ENCODE results near the gene BICC1. TPM values are rescaled to one million over a fixed set of nuclear protein-coding genes. Genes with fewer than 3 reads are reported as not detected.

Gene BICC1, protein sequence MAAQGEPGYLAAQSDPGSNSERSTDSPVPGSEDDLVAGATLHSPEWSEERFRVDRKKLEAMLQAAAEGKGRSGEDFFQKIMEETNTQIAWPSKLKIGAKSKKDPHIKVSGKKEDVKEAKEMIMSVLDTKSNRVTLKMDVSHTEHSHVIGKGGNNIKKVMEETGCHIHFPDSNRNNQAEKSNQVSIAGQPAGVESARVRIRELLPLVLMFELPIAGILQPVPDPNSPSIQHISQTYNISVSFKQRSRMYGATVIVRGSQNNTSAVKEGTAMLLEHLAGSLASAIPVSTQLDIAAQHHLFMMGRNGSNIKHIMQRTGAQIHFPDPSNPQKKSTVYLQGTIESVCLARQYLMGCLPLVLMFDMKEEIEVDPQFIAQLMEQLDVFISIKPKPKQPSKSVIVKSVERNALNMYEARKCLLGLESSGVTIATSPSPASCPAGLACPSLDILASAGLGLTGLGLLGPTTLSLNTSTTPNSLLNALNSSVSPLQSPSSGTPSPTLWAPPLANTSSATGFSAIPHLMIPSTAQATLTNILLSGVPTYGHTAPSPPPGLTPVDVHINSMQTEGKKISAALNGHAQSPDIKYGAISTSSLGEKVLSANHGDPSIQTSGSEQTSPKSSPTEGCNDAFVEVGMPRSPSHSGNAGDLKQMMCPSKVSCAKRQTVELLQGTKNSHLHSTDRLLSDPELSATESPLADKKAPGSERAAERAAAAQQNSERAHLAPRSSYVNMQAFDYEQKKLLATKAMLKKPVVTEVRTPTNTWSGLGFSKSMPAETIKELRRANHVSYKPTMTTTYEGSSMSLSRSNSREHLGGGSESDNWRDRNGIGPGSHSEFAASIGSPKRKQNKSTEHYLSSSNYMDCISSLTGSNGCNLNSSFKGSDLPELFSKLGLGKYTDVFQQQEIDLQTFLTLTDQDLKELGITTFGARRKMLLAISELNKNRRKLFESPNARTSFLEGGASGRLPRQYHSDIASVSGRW
- total RNA-seq (1 to 10 TPM; 5.3 to 6.1 TPM), polyA plus RNA-seq (1 to 10 TPM in 1 of 2 donors, under 1 TPM in 1; 0.82 to 3.7 TPM)

DNA sequence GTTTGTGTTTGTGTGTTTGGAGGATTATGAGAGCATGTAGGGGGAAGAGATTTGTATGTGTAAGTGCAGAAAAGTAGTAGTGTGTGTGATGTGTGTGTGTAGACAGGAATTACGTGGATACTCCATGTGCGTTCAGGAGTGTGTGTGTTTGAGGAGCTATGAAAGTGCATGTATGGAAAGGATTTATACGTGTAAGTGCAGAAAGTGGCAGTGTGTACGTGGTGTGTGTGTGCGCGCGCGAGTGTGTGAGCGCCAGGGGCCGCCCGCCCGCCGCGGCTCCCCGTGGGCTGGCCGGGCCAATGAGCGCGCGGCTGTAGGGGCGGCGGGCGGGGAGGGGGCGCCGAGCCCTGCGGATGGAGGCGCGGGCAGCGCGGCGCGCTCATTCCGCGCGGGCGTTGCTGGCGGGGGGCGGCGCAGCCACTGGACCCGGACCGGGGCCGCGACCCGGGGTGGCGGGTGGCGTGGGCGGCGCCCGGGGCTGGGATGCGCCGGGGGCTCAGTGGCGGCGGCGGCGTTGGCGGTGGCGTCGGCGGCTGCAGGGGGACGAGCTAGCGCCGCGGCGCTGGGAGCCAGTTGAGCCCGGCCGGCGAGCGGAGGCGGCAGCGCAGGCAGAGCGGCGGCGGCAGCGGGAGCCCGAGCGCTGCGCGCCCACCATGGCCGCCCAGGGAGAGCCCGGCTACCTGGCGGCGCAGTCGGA, at the start of gene BICC1:
BICC1 (plus strand) TSS at position 382 of the 697 bp plus-strand sequence; CDS start at position 654, 272 bp downstream.
- no peaks in the 10 kb centered on the region for H3K36me3 ChIP-seq (ENCODE audit: control insufficient read depth in 4 of 4, insufficient read depth in 3 of 4, low read depth in 1 of 4, low read length in 3 of 4)
- H3K4me1 ChIP-seq (ENCODE audit: control insufficient read depth in 4 of 4, insufficient read depth in 4 of 4, low read length in 3 of 4) = peaks cover 9 to 22% (median 17%) of the 10 kb centered on the region in 4 donors
- peak; percentile 62 for DNase-seq (ENCODE audit: low spot score)
- H3K9ac ChIP-seq (ENCODE audit: low read depth in 1 of 2, low read length in 2 of 2) = peak within 1 kb of the TSS in 1 of 2 donors; percentile 38
- H3K27ac ChIP-seq (ENCODE audit: low read depth in 1 of 2, low read length in 2 of 2) = peak within 1 kb of the TSS; percentile 50 to 70
- TF ChIP-seq, protein P1, sequence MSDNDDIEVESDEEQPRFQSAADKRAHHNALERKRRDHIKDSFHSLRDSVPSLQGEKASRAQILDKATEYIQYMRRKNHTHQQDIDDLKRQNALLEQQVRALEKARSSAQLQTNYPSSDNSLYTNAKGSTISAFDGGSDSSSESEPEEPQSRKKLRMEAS (IDR thresholded peaks at IDR 0.05) = no peak
- TF ChIP-seq, protein P2, sequence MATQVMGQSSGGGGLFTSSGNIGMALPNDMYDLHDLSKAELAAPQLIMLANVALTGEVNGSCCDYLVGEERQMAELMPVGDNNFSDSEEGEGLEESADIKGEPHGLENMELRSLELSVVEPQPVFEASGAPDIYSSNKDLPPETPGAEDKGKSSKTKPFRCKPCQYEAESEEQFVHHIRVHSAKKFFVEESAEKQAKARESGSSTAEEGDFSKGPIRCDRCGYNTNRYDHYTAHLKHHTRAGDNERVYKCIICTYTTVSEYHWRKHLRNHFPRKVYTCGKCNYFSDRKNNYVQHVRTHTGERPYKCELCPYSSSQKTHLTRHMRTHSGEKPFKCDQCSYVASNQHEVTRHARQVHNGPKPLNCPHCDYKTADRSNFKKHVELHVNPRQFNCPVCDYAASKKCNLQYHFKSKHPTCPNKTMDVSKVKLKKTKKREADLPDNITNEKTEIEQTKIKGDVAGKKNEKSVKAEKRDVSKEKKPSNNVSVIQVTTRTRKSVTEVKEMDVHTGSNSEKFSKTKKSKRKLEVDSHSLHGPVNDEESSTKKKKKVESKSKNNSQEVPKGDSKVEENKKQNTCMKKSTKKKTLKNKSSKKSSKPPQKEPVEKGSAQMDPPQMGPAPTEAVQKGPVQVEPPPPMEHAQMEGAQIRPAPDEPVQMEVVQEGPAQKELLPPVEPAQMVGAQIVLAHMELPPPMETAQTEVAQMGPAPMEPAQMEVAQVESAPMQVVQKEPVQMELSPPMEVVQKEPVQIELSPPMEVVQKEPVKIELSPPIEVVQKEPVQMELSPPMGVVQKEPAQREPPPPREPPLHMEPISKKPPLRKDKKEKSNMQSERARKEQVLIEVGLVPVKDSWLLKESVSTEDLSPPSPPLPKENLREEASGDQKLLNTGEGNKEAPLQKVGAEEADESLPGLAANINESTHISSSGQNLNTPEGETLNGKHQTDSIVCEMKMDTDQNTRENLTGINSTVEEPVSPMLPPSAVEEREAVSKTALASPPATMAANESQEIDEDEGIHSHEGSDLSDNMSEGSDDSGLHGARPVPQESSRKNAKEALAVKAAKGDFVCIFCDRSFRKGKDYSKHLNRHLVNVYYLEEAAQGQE (IDR thresholded peaks at IDR 0.05) = no peak
- no peak for TF ChIP-seq HNF4G (IDR thresholded peaks at IDR 0.05)
- TF ChIP-seq FOXA2 (IDR thresholded peaks at IDR 0.05) = no peak
- no peak for TF ChIP-seq GABPA (IDR thresholded peaks at IDR 0.05 in 1 of 2, conservative IDR thresholded peaks at IDR 0.05 in 1 of 2)
- TF ChIP-seq, protein P3, sequence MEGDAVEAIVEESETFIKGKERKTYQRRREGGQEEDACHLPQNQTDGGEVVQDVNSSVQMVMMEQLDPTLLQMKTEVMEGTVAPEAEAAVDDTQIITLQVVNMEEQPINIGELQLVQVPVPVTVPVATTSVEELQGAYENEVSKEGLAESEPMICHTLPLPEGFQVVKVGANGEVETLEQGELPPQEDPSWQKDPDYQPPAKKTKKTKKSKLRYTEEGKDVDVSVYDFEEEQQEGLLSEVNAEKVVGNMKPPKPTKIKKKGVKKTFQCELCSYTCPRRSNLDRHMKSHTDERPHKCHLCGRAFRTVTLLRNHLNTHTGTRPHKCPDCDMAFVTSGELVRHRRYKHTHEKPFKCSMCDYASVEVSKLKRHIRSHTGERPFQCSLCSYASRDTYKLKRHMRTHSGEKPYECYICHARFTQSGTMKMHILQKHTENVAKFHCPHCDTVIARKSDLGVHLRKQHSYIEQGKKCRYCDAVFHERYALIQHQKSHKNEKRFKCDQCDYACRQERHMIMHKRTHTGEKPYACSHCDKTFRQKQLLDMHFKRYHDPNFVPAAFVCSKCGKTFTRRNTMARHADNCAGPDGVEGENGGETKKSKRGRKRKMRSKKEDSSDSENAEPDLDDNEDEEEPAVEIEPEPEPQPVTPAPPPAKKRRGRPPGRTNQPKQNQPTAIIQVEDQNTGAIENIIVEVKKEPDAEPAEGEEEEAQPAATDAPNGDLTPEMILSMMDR (IDR thresholded peaks at IDR 0.05; ENCODE audit: low read depth, low read length, missing input control) = no peak
- TF ChIP-seq TAF1 (conservative IDR thresholded peaks at IDR 0.05) = no peak
- TF ChIP-seq RAD21 (IDR thresholded peaks at IDR 0.05) = no peak
- TF ChIP-seq EGR1 (IDR thresholded peaks at IDR 0.05; ENCODE audit: low read depth in 2 of 2) = no peak
- TF ChIP-seq YY1 (IDR thresholded peaks at IDR 0.05) = no peak
- TF ChIP-seq RXRA (IDR thresholded peaks at IDR 0.05) = no peak
- TF ChIP-seq FOXA1 (IDR thresholded peaks at IDR 0.05) = no peak
- TF ChIP-seq NR2F2 (IDR thresholded peaks at IDR 0.05) = no peak
- TF ChIP-seq, protein P4, sequence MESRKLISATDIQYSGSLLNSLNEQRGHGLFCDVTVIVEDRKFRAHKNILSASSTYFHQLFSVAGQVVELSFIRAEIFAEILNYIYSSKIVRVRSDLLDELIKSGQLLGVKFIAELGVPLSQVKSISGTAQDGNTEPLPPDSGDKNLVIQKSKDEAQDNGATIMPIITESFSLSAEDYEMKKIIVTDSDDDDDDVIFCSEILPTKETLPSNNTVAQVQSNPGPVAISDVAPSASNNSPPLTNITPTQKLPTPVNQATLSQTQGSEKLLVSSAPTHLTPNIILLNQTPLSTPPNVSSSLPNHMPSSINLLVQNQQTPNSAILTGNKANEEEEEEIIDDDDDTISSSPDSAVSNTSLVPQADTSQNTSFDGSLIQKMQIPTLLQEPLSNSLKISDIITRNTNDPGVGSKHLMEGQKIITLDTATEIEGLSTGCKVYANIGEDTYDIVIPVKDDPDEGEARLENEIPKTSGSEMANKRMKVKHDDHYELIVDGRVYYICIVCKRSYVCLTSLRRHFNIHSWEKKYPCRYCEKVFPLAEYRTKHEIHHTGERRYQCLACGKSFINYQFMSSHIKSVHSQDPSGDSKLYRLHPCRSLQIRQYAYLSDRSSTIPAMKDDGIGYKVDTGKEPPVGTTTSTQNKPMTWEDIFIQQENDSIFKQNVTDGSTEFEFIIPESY (IDR thresholded peaks at IDR 0.05) = no peak
- TF ChIP-seq, protein P5, sequence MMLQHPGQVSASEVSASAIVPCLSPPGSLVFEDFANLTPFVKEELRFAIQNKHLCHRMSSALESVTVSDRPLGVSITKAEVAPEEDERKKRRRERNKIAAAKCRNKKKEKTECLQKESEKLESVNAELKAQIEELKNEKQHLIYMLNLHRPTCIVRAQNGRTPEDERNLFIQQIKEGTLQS (IDR thresholded peaks at IDR 0.05) = no peak
- no peak for TF ChIP-seq HNF4A (conservative IDR thresholded peaks at IDR 0.05)
- no peak for TF ChIP-seq JUND (IDR thresholded peaks at IDR 0.05)
- WGBS = 1% methylated on average over 82 of the region's 82 CpGs
- peak within 1 kb of the TSS; percentile 56 to 78 (median 66) for H3K4me3 ChIP-seq (ENCODE audit: low read depth in 1 of 3, low read length in 3 of 3)
- no peaks in the 10 kb centered on the region for H3K9me3 ChIP-seq (ENCODE audit: control insufficient read depth in 4 of 4, low read length in 3 of 4)
- H3K27me3 ChIP-seq (ENCODE audit: control insufficient read depth in 4 of 4, insufficient read depth in 4 of 4, low read length in 3 of 4) = peaks cover 0 to 16% (median under 1%) of the 10 kb centered on the region in 4 donors

All from liver (tissue), 9 donors.